Neural cell (in vitro differentiated cells): ENCODE measurements around the gene SLC27A5. TPM values are rescaled to one million over a fixed set of nuclear protein-coding genes. Genes with fewer than 3 reads are reported as not detected.
A peak's percentile ranks its signal among the peaks of the same experiment; 100 is the strongest.

Source experiments
- H2AFZ ChIP-seq: fragments of 200-600, 300-800 bp; sonication (generic), shearing (Covaris generic); 2 replicates; pipeline ENCODE4 v1.6.0; 2014; ENCODE audit warnings: low read depth, mild to moderate bottlenecking, antibody characterized with exemption, low read length, moderate library complexity
- H3F3A ChIP-seq: fragments of 200-600 bp; shearing (Covaris generic); 2 replicates; pipeline ENCODE4 v1.6.1; 2016; ENCODE audit warnings: mild to moderate bottlenecking, moderate library complexity, mixed read lengths, antibody characterized with exemption, low read length; ENCODE audit not compliant: insufficient read depth, poor library complexity, severe bottlenecking
- H3K27ac ChIP-seq: fragments of 200-600, 300-800 bp; sonication (generic), shearing (Covaris generic); 2 replicates; pipeline ENCODE4 v1.5.1; 2014; ENCODE audit warnings: mild to moderate bottlenecking, low read length, moderate library complexity
- H3K27me3 ChIP-seq: fragments of 300-800, 200-600 bp; sonication (generic), shearing (Covaris generic); 2 replicates; pipeline ENCODE4 v1.6.0; 2014; ENCODE audit warnings: mild to moderate bottlenecking, low read depth, low read length, moderate library complexity; ENCODE audit not compliant: insufficient read depth
- H3K36me3 ChIP-seq: fragments of 300-800, 200-600 bp; sonication (generic), shearing (Covaris generic); 2 replicates; pipeline ENCODE4 v1.5.1; 2014; ENCODE audit warnings: mild to moderate bottlenecking, antibody characterized with exemption, low read length, moderate library complexity; ENCODE audit not compliant: insufficient read depth
- H3K4me2 ChIP-seq: fragments of 300-800, 200-600 bp; sonication (generic), shearing (Covaris generic); 2 replicates; pipeline ENCODE4 v1.6.0; 2014; ENCODE audit warnings: mild to moderate bottlenecking, low read length
- H3K4me3 ChIP-seq: fragments of 300-800, 200-600 bp; sonication (generic), shearing (Covaris generic); 2 replicates; pipeline ENCODE4 v1.5.1; 2014; ENCODE audit warnings: mild to moderate bottlenecking, low read length, moderate library complexity
- H3K79me2 ChIP-seq: fragments of 200-600 bp; shearing (Covaris generic); replicated peaks from 2 replicates; pipeline ENCODE4 v1.6.0; 2014; ENCODE audit warnings: mild to moderate bottlenecking, low read length, moderate library complexity; ENCODE audit not compliant: insufficient read depth
- H3K9ac ChIP-seq: fragments of 300-800, 200-600 bp; sonication (generic), shearing (Covaris generic); 2 replicates; pipeline ENCODE4 v1.6.1; 2016; ENCODE audit warnings: mild to moderate bottlenecking, low read length, mixed read lengths
- H3K9me2 ChIP-seq: fragments of 200-600 bp; shearing (Covaris generic); 2 replicates; pipeline ENCODE4 v1.6.1; 2016; ENCODE audit warnings: mild to moderate bottlenecking, low read length, mixed read lengths; ENCODE audit not compliant: insufficient read depth
- H3K9me3 ChIP-seq: fragments of 200-600, 300-800 bp; sonication (generic), shearing (Covaris generic); 2 replicates; pipeline ENCODE4 v1.6.1; 2016; ENCODE audit warnings: mild to moderate bottlenecking, mixed run types, low read length, moderate library complexity, mixed read lengths
- H4K20me1 ChIP-seq: fragments of 200-600 bp; shearing (Covaris generic); 2 replicates; pipeline ENCODE4 v1.6.1; 2016; ENCODE audit warnings: mild to moderate bottlenecking, mixed run types; ENCODE audit not compliant: insufficient read depth
- EP300 ChIP-seq: fragments of 450-650 bp; conservative IDR thresholded peaks from 2 replicates; pipeline ENCODE4 v1.6.1; 2014; ENCODE audit warnings: antibody characterized with exemption, mild to moderate bottlenecking, moderate library complexity; ENCODE audit not compliant: poor library complexity, severe bottlenecking
- EZH2 ChIP-seq: fragments of 200-600, 300-800 bp; shearing (Covaris generic), sonication (generic); IDR thresholded peaks from 2 replicates; pipeline ENCODE4 v1.6.1; 2014; ENCODE audit warnings: antibody characterized with exemption, low read length, borderline replicate concordance, mild to moderate bottlenecking; ENCODE audit not compliant: insufficient read depth, poor library complexity, severe bottlenecking
- MXI1 ChIP-seq: fragments of 450-650 bp; conservative IDR thresholded peaks from 2 replicates; pipeline ENCODE4 v1.6.1; 2014; ENCODE audit warnings: antibody characterized with exemption, mild to moderate bottlenecking; ENCODE audit not compliant: poor library complexity, severe bottlenecking
- POLR2AphosphoS5 ChIP-seq: IDR thresholded peaks from 2 replicates; pipeline ENCODE4 v1.6.1; 2012
- RAD21 ChIP-seq: fragments of 450-650 bp; conservative IDR thresholded peaks from 2 replicates; pipeline ENCODE4 v1.6.1; 2014; ENCODE audit warnings: antibody characterized with exemption, mild to moderate bottlenecking, moderate library complexity
- TAF1 ChIP-seq: IDR thresholded peaks from 2 replicates; pipeline ENCODE4 v1.6.1; 2012; ENCODE audit warnings: low read depth
- polyA plus RNA-seq: library from polyadenylated mRNA; depleted of rRNA; stranded (reverse); fragments of >200 nt; gene quantifications from 2 replicates; pipeline ENCODE4 v1.2.3, GENCODE V29; 2014
- TF ChIP-seq, protein P1 (sequence below): fragments of 450-650 bp; IDR thresholded peaks from 2 replicates; pipeline ENCODE4 v1.5.1; 2014; ENCODE audit warnings: antibody characterized with exemption, mild to moderate bottlenecking, moderate library complexity; ENCODE audit not compliant: poor library complexity, severe bottlenecking
- TF ChIP-seq, protein P2 (sequence below): IDR thresholded peaks from 2 replicates; pipeline ENCODE4 v1.6.1; 2012; ENCODE audit warnings: borderline replicate concordance

SLC27A5 gene
- polyA plus RNA-seq, 1 donor from 2014 or later = 14.9 TPM

DNA sequence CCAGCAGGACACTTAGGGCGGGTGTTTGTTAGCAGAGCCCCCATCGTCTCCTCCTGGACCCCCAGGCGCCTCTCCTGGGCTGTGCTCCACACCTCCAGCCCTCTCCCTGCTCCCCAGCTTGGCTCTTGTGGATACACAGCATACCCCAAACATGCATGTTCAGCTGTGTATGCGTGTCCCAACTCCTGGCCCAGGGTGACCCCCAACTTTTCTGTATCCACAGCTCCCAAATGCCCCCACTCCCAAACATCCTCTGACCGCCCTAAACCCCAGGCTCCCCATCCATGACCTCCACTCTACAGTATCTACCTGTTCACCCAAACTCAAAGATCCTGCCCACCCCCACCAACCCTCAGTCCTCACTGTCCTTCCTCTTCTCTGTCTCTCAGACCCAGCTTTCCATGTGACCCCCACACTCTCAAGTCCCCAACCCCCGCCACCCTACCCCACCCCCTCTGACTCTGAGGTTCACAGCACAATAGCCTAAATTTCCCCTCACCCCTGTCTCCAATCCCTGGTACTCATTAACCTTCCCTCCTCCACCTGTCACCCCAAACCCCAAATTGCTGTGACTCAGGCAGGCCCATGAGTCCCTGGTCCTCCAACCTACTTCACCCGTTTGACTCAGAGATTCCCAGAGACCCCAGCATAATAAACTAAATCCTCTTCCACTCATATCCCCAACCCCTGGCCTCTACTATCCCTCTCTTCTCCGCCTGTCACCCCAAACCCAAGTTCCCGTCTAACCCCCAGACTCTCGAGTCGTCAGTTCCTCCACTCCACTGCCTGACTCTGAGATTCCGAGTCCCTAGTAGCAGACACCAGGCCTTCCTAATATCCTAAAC is 45.7 kb upstream of the SLC27A5 start:
- Histone ChIP-seq H2AFZ (no peak overlapping the region), H4K20me1 (peaks cover 6% of the 10 kb centered on the region), H3K36me3 (no peaks in the 10 kb centered on the region), H3K4me3 (peak overlapping the region; percentile 76), H3K9ac (peak overlapping the region; percentile 98), H3F3A (peaks cover 16% of the 10 kb centered on the region), H3K27me3 (no peaks in the 10 kb centered on the region), H3K4me2 (peak overlapping the region; percentile 72), H3K9me3 (no peaks in the 10 kb centered on the region), H3K79me2 (peaks cover 19% of the 10 kb centered on the region), H3K9me2 (no peaks in the 10 kb centered on the region), H3K27ac (peak overlapping the region; percentile 98)
- no peak for TF ChIP-seq POLR2AphosphoS5

DNA sequence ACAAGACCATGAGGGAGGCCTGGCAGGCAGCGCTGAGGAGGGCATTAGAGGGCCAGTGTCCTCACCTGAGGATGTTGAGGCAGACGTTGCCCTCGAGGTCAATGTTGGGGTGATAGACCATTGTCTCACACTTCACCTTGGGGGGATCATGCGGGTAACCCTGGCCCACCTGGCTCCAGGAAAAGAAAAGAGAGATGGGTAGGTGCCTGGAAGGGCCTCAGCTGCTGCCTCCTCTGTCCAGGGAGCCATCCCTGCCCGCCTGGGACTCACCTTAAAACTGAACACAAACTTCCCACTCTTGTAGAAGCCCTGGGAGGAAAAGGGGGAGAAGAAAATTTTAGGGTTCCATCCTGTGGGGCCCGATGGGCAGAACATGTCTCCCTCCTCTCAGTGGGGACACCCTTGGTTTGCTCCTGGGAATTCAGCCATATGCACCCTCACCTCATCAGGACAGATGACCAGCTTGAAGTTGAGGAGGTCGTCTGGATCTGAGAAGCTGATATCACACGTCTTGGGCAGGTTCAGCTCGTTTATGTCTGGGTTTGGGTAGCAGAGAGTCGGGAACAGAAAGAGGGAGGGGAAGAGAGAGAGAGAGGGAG is 44.9 kb upstream of the SLC27A5 start:
- Histone ChIP-seq H3K36me3 (peaks cover 3% of the 10 kb centered on the region), H3K27me3 (no peaks in the 10 kb centered on the region), H3K27ac (no peak overlapping the region), H3K9me2 (no peaks in the 10 kb centered on the region), H2AFZ (no peak overlapping the region), H3K79me2 (peaks cover 19% of the 10 kb centered on the region), H3K9ac (peak overlapping the region; percentile 98), H3F3A (peaks cover 16% of the 10 kb centered on the region), H3K4me3 (peak overlapping the region; percentile 76), H3K9me3 (no peaks in the 10 kb centered on the region), H3K4me2 (peak overlapping the region; percentile 72), H4K20me1 (peaks cover 6% of the 10 kb centered on the region)
- TF ChIP-seq RAD21 (no peak), TAF1 (no peak), EP300 (no peak), EZH2 (no peak), MXI1 (no peak)
- TF ChIP-seq, protein P1, sequence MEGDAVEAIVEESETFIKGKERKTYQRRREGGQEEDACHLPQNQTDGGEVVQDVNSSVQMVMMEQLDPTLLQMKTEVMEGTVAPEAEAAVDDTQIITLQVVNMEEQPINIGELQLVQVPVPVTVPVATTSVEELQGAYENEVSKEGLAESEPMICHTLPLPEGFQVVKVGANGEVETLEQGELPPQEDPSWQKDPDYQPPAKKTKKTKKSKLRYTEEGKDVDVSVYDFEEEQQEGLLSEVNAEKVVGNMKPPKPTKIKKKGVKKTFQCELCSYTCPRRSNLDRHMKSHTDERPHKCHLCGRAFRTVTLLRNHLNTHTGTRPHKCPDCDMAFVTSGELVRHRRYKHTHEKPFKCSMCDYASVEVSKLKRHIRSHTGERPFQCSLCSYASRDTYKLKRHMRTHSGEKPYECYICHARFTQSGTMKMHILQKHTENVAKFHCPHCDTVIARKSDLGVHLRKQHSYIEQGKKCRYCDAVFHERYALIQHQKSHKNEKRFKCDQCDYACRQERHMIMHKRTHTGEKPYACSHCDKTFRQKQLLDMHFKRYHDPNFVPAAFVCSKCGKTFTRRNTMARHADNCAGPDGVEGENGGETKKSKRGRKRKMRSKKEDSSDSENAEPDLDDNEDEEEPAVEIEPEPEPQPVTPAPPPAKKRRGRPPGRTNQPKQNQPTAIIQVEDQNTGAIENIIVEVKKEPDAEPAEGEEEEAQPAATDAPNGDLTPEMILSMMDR = no peak
- TF ChIP-seq, protein P2, sequence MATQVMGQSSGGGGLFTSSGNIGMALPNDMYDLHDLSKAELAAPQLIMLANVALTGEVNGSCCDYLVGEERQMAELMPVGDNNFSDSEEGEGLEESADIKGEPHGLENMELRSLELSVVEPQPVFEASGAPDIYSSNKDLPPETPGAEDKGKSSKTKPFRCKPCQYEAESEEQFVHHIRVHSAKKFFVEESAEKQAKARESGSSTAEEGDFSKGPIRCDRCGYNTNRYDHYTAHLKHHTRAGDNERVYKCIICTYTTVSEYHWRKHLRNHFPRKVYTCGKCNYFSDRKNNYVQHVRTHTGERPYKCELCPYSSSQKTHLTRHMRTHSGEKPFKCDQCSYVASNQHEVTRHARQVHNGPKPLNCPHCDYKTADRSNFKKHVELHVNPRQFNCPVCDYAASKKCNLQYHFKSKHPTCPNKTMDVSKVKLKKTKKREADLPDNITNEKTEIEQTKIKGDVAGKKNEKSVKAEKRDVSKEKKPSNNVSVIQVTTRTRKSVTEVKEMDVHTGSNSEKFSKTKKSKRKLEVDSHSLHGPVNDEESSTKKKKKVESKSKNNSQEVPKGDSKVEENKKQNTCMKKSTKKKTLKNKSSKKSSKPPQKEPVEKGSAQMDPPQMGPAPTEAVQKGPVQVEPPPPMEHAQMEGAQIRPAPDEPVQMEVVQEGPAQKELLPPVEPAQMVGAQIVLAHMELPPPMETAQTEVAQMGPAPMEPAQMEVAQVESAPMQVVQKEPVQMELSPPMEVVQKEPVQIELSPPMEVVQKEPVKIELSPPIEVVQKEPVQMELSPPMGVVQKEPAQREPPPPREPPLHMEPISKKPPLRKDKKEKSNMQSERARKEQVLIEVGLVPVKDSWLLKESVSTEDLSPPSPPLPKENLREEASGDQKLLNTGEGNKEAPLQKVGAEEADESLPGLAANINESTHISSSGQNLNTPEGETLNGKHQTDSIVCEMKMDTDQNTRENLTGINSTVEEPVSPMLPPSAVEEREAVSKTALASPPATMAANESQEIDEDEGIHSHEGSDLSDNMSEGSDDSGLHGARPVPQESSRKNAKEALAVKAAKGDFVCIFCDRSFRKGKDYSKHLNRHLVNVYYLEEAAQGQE = no peak
